NCI-H2196 treated with DMSO at 0.1 percent for 48 hours (cell line): ENCODE data around the gene TMSB15A.
"Not testable (repeated sequence)": the region's sequence is repeated elsewhere in the genome, so short reads cannot be mapped to it uniquely, and the experiment has no call there.

Experiments used
- DNase-seq: peaks from one replicate; lab custom pipeline; 2025; ENCODE audit not compliant: unreplicated experiment; lab: John Stamatoyannopoulos, UW

The TMSB15A gene

GRCh38 chrX:102515975-102516941 lies at the start of gene TMSB15A:
TSS of gene TMSB15A (minus strand) at chrX:102516739.
- DNase-seq: peak; percentile 35

GRCh38 chrX:102560423-102561068 lies 44.0 kb upstream of the TMSB15A start:
- DNase-seq: no peak

DNA sequence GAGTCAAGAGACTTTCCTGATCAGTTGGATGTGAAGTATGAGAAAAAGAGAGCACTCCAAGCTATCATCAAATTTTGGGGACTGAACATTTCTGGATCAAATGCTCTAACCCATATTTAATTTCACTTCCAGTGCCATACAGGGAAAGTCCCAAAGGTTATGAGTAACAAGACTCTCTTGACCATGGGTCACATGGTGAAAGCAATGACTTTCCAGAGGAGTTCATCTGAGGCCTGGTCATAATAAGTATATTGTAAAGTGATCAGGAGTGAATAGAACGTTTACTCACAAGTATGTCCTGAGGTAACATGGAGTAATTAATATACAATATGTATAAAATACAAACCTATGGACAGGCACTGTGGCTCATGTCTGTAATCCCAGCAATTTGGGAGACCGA lies 42.1 kb upstream of the TMSB15A start:
- no peak for DNase-seq

GRCh38 chrX:102548231-102548630 lies 31.7 kb upstream of the TMSB15A start:
- no peak for DNase-seq

- DNase-seq: no peak
These were observed 30.4 kb upstream of the TMSB15A start for GRCh38 chrX:102546828-102547493.

GRCh38 chrX:102546175-102546574 lies 29.6 kb upstream of the TMSB15A start:
- not testable (repeated sequence) for DNase-seq

GRCh38 chrX:102535958-102536357 lies 19.4 kb upstream of the TMSB15A start:
- no peak for DNase-seq

DNA sequence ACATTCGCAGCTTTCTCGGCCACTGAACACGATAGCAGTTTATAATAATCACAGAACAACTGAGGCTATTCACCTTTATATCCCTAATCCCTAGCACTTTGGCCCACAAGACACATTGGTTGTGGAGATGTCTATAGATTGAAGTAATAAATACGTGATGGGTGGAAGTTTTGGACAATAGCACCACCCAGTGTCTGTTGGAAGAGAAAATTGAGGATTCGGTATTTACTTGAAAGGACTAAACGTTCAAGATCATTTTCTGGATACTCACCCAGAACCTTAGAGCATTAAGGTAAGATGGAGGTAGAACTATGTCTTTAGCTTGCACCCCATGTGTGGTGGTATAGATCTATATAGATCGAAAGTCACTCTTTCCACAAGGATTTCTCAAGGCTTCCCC lies 787 bp upstream of the TMSB15A start:
- no peak for DNase-seq

DNA sequence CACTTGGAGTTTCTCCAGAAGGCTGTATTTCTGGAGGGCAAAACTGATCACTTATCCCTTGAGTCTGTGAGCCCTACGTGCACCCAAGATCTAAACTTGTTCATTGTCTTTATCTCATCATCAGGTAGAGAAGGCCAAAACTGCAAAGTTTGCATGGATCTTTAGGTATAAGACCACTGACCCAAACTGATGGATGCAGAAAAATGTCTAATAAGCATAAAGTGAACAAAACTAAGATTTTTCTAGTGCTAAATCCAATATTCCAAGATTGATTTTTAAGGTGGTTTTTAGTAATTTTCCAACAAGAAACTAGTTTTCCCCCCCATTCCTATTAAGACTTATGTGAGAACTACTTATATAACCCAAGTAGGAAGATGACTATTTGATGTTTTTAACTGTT lies 2.0 kb downstream of the TMSB15A start:
- no peak for DNase-seq

DNA sequence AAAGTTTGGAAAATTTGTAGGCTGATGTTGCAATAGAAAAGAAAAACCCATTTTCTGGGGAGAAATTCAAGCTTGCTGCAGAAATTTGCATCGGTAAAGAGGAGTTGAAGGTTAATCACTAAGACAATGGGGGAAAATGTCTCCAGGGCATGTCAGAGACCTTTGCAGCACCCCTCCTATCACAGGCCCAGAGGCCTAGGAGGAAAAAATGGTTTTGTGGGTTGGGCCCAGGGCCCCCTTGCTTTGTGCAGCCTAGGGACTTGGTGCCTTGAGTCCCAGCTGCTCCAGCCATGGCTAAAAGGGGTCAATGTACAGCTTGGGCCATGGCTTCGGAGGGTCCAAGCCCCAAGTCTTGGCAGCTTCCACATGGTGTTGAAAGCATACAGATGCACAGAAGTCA lies 17.8 kb downstream of the TMSB15A start:
- no peak for DNase-seq

- no peak for DNase-seq
These were observed 24.8 kb downstream of the TMSB15A start for GRCh38 chrX:102491766-102492165.

DNA sequence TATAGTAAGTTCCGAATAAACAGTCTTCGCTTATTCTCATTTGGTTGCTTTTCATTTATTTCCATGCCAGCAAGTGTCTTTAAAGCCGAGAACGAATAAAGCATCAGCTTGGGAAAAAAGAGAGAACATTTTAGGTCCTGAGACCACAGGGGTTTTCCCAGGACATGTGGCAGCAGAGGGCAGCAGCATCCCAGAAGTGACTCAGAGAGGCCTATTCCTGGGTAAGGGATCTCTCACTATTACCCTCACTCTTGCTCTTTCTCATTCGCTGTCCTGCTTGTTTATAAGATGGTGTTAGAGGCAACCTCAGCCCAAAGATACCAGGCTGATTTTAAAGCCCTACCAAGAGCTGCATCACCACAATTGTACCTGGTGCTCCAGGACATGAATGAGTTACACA lies 37.8 kb downstream of the TMSB15A start:
- not testable (repeated sequence) for DNase-seq

DNA sequence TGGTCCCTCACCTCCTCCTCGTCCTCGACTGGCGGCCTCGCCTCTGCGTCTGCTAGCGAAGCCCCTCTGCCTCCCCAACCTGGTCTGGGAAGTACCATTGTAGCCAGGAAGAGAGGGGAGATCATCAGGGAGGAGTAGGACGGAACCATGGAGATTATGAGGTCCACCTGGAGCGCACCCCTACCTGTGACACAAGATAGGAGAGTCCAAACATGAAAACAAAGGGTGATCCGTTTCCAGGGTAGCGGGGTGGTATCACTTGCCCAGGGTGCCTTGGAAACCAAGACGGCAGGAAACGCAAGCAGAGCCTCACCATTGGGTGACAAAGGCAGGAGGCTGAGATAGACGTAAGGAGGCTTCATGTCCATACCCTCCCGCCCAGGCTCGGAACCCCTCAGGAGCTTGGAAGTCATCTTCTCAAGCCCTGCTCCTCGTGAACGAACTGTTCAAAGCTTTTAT lies 44.7 kb downstream of the TMSB15A start, which contains the start of gene TCP11X2:
TSS of gene TCP11X2 (minus strand) at position 51 of the 459 bp plus-strand sequence.
- not testable (repeated sequence) for DNase-seq

- DNase-seq: not testable (repeated sequence)
These were observed 46.3 kb downstream of the TMSB15A start for GRCh38 chrX:102470215-102470614.
